Measurements from ENCODE around the gene RNU6-1. TPM values are rescaled to one million over a fixed set of nuclear protein-coding genes. Genes with fewer than 3 reads are reported as not detected.

RNU6-1 gene
- total RNA-seq, 1 donor from 2014 or later = not detected

GRCh38 chr15:67796196-67797127, 43.4 kb downstream of the RNU6-1 start:
- Histone ChIP-seq H3K9me3 (peaks cover 13% of the 10 kb centered on the region), H3K4me1 (no peaks in the 10 kb centered on the region), H3K27me3 (ENCODE audit: low read depth) (no peaks in the 10 kb centered on the region), H3K4me3 (no peak overlapping the region), H3K36me3 (no peaks in the 10 kb centered on the region), H3K27ac (no peak overlapping the region)
- no peak for TF ChIP-seq CTCF (IDR thresholded peaks at IDR 0.05)
- intact Hi-C loops (cut with DNase I) = no loop called here
- DNase-seq = no peak
- ATAC-seq = no peak

- no peak for ATAC-seq
- Histone ChIP-seq H3K4me3 (no peak overlapping the region), H3K9me3 (peaks cover 13% of the 10 kb centered on the region), H3K27ac (no peak overlapping the region), H3K27me3 (ENCODE audit: low read depth) (no peaks in the 10 kb centered on the region), H3K36me3 (no peaks in the 10 kb centered on the region), H3K4me1 (no peaks in the 10 kb centered on the region)
- TF ChIP-seq CTCF (IDR thresholded peaks at IDR 0.05) = no peak
- DNase-seq = no peak
- intact Hi-C loops (cut with DNase I) = no loop called here
Observed at GRCh38 chr15:67794832-67795574, 44.8 kb downstream of the RNU6-1 start.

DNA sequence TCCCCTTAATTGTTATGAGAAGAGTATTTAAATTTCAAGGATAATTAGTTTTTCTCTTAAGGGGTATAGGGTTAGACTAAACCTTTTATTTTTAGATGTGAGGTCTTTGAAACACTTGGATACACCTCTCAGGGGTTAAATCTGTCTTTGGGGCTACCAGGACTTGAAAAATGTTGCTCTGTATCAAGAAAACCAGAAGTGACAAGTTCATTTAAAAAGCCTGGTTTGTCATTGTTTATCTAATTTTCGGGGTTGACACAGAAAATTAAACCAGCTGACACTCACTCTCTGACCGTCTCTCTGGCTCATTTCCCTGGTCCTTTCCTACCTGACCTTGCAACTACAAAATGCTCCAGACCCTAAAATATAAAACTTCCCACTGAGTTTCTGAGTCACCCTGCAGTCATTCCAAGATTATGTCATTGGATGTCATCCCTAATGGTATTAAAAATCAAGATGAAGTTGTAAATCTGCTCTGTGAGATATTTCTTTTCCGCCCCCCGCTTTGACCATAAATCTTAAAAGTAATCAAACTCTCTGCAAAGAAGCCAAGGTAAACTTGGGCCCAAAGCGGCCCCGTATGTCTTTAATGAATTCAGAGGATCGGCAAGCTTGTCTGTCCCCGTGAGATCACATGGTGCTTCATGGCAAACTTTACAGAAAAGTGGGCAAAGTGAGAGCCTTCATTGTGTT, 47.4 kb downstream of the RNU6-1 start:
- DNase-seq (no peak), ATAC-seq (no peak)
- no peak for TF ChIP-seq CTCF (IDR thresholded peaks at IDR 0.05)
- H3K36me3 ChIP-seq = no peaks in the 10 kb centered on the region
- H3K4me1 ChIP-seq = no peaks in the 10 kb centered on the region
- H3K27ac ChIP-seq = no peak overlapping the region
- H3K9me3 ChIP-seq = peaks cover 13% of the 10 kb centered on the region
- no peak overlapping the region for H3K4me3 ChIP-seq
- intact Hi-C loops (cut with DNase I) = no loop called here
- no peaks in the 10 kb centered on the region for H3K27me3 ChIP-seq (ENCODE audit: low read depth)

DNA sequence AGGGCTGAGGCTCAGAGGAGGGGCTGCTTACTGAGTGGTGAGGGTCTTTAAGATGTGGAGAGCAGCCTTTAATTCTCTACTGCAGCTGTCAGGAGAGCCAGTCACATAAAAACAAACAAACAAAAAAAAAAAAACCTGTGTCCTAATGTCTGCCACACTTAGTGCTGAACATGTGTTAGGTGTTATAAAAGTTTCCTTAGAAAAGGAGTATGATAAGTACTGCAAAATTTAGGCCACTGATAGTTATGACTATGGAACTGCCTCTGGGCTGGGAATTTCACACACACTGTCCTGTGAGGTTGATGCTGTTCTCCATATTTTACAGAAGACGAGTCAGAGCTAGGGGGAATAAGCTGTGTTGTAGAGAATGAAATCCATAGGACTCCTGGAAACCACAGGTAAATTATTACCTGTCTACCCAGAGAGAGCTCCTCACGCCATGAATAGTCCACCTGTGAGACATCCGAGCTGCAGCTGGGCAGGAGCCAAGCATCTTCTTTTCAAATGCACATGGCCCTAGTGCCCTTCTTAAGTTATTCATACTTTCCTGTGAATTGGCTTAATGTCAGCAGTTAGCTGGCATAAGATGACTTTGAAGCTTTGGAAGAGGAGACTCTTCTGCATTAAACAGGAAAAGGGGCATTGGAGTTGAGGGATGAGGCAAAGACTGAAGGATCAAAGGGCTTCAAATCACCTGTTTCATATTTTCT, 49.1 kb downstream of the RNU6-1 start:
- peaks cover 13% of the 10 kb centered on the region for H3K9me3 ChIP-seq
- intact Hi-C loops (cut with DNase I) = no loop called here
- H3K27ac ChIP-seq = no peak overlapping the region
- ATAC-seq = no peak
- no peaks in the 10 kb centered on the region for H3K27me3 ChIP-seq (ENCODE audit: low read depth)
- no peaks in the 10 kb centered on the region for H3K4me1 ChIP-seq
- no peak overlapping the region for H3K4me3 ChIP-seq
- H3K36me3 ChIP-seq = no peaks in the 10 kb centered on the region
- no peak for DNase-seq
- no peak for TF ChIP-seq CTCF (IDR thresholded peaks at IDR 0.05)

Other genes with a start within 250 kb of the RNU6-1 start
- gene SKOR1, start 14.5 kb downstream of the RNU6-1 start, total RNA-seq = 0.41 TPM
- gene PIAS1, start 214.3 kb upstream of the RNU6-1 start, total RNA-seq = 73.1 TPM